Progenitor cell of endocrine pancreas (in vitro differentiated cells): ENCODE data around the gene BMERB1. TPM values are rescaled to one million over a fixed set of nuclear protein-coding genes. Genes with fewer than 3 reads are reported as not detected.
"Not testable (repeated sequence)": the region's sequence is repeated elsewhere in the genome, so short reads cannot be mapped to it uniquely, and the experiment has no call there.

Experiments
- DNase-seq: peaks from one replicate; pipeline ENCODE4 v3.0.0; 2021; ENCODE audit warnings: low spot score; ENCODE audit not compliant: unreplicated experiment
- H3K27ac Mint-ChIP-seq: 2 replicates; pipeline ENCODE4 v1.8.0; 2021; ENCODE audit warnings: mild to moderate bottlenecking, moderate library complexity, mixed read lengths
- H3K27me3 Mint-ChIP-seq: 2 replicates; pipeline ENCODE4 v1.8.0; 2021; ENCODE audit warnings: mixed read lengths
- H3K36me3 Mint-ChIP-seq: 2 replicates; pipeline ENCODE4 v1.8.0; 2022; ENCODE audit warnings: mixed read lengths; ENCODE audit not compliant: insufficient read depth
- H3K4me1 Mint-ChIP-seq: 2 replicates; pipeline ENCODE4 v1.8.0; 2021; ENCODE audit warnings: low read depth, mixed read lengths
- H3K4me3 Mint-ChIP-seq: 2 replicates; pipeline ENCODE4 v1.8.0; 2021; ENCODE audit warnings: low read depth, mild to moderate bottlenecking, moderate library complexity, mixed read lengths
- H3K9me3 Mint-ChIP-seq: 2 replicates; pipeline ENCODE4 v1.8.0; 2021; ENCODE audit warnings: low read depth, mixed read lengths
- total RNA-seq: library from RNA; stranded (reverse); gene quantifications from 2 replicates; pipeline ENCODE4 v1.2.1, GENCODE V29; 2021
- TF ChIP-seq, protein P1 (sequence below): fragments of 200-600 bp; sonication (generic); IDR thresholded peaks from one replicate; pipeline ENCODE4 v1.5.0; 2021; ENCODE audit warnings: antibody characterized with exemption, mild to moderate bottlenecking; ENCODE audit not compliant: unreplicated experiment

Gene BMERB1
- total RNA-seq, 1 donor from 2014 or later: 13.5 TPM

DNA sequence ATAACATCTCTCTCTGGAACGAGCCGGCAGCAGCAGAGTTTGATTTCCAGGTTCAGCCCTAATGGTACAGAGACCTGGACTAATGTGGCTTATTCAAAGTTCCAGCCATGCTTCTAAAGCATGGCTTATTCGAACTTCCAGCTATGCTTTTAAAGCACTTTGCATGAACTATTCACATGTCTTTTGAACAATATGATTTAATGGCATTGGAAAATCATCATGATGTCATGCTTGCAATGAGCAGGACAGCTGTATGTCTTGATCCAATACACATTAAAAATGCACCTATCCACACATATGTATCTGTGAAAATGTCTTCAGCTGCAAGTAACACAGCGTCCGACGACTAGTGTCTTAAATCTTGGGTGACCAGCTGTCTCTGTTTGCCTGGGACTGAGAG lies 122.9 kb downstream of the BMERB1 start:
- Mint-ChIP-seq H3K36me3 (no peaks in the 10 kb centered on the region), H3K27ac (no peak overlapping the region), H3K4me3 (no peak overlapping the region), H3K9me3 (no peaks in the 10 kb centered on the region), H3K4me1 (no peaks in the 10 kb centered on the region), H3K27me3 (no peaks in the 10 kb centered on the region)
- DNase-seq: no peak
- TF ChIP-seq, protein P1, sequence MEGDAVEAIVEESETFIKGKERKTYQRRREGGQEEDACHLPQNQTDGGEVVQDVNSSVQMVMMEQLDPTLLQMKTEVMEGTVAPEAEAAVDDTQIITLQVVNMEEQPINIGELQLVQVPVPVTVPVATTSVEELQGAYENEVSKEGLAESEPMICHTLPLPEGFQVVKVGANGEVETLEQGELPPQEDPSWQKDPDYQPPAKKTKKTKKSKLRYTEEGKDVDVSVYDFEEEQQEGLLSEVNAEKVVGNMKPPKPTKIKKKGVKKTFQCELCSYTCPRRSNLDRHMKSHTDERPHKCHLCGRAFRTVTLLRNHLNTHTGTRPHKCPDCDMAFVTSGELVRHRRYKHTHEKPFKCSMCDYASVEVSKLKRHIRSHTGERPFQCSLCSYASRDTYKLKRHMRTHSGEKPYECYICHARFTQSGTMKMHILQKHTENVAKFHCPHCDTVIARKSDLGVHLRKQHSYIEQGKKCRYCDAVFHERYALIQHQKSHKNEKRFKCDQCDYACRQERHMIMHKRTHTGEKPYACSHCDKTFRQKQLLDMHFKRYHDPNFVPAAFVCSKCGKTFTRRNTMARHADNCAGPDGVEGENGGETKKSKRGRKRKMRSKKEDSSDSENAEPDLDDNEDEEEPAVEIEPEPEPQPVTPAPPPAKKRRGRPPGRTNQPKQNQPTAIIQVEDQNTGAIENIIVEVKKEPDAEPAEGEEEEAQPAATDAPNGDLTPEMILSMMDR: no peak

DNA sequence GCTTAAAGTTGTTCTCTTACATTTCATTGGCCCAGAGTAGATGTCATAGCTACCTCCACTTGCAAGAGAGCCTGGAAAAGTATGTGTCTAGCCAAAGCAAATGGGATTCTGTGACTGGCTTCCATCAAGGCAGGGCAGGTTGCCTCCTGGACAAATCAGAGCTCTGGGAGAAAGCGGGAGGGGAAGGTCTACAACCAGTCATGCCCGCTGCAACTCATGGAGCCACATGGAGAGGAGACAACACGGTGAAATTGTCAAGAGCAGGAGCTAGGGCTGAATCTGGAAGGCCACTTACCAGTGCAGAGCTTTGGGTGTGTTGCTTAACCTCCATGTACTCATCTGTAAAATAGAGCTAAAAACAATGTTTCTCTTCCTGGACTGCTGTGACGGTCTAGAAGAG lies 124.8 kb downstream of the BMERB1 start:
- Mint-ChIP-seq H3K27me3 (no peaks in the 10 kb centered on the region), H3K27ac (no peak overlapping the region), H3K4me1 (peaks cover 2% of the 10 kb centered on the region), H3K9me3 (no peaks in the 10 kb centered on the region), H3K4me3 (no peak overlapping the region), H3K36me3 (no peaks in the 10 kb centered on the region)
- TF ChIP-seq, protein P1: no peak
- DNase-seq: no peak

DNA sequence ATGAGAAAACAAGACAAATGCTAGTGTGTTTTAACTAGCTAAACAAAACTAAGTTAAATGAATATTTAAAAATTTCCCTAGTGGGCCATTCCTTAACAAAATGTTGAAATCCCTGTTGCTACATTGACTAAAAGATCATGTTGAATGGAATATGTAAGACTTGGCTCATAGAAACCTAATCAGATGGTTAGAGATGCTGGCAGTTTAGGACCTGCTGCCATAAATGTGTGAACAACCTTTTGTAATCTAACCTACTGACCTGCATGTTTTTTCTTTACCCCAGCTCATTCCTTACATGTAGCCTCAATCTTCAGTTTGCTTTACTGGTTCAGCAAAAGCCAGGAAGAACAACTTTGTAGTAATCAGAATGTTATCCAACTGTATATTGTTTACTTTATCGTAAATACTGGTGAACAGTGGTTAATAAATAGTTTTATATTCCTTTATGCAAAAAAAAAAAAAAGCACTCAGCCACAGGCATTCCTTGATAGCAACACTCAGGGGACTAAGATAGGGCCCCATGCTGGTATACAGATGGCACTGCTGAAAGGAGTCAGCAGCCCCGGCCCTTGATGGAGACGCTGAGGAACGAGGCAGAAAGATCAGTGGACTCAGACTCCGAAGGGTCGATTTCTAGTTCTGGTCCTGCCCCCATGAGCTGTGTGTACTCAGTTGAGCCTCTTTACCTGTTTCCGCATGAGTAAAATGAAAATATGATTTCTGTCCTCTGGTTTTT lies 130.4 kb downstream of the BMERB1 start:
- Mint-ChIP-seq H3K36me3 (no peaks in the 10 kb centered on the region), H3K27me3 (no peaks in the 10 kb centered on the region), H3K4me3 (no peak overlapping the region), H3K27ac (no peak overlapping the region), H3K4me1 (peaks cover 2% of the 10 kb centered on the region), H3K9me3 (no peaks in the 10 kb centered on the region)
- TF ChIP-seq, protein P1: no peak
- DNase-seq: no peak

DNA sequence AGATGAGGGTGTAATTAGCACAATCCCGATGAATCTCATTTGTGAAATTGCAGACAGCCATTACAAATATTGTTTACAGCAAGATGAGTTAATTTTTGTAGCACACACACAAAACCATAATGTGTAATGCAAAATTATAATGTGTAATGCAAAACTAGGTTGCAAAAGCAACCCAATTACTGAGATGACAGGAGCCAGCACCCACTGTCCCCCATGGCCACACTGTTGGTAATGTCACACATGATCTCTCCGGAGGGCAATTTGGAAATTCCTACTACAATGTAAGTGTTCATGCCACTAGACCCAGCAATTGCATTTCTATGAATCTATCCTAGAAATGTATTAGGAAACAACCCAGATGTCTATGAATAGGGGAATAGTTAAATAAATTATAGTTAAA lies 131.7 kb downstream of the BMERB1 start:
- Mint-ChIP-seq H3K27me3 (no peaks in the 10 kb centered on the region), H3K4me1 (peaks cover 2% of the 10 kb centered on the region), H3K36me3 (no peaks in the 10 kb centered on the region), H3K27ac (no peak overlapping the region), H3K9me3 (no peaks in the 10 kb centered on the region), H3K4me3 (no peak overlapping the region)
- TF ChIP-seq, protein P1: no peak
- DNase-seq: no peak

DNA sequence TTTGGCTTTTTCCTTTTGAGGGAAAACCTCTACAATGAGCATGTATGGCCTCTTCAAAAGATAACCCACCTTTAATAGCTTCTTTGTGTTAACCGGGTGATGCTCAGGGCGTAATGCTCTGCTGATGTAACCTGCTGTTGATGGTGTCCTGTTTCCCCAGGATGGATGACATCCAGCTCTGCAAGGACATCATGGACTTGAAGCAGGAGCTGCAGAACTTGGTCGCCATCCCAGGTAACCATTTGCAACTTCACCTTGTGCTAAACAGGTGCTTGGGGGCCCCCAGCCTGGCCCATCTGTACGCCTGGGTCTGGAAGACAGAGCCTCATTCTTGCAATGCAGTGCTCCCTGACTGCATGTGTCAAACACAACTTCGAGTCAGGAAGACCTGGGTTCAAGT lies 133.4 kb downstream of the BMERB1 start:
- Mint-ChIP-seq H3K27ac (no peak overlapping the region), H3K9me3 (no peaks in the 10 kb centered on the region), H3K4me1 (peaks cover 9% of the 10 kb centered on the region), H3K4me3 (no peak overlapping the region), H3K27me3 (no peaks in the 10 kb centered on the region), H3K36me3 (no peaks in the 10 kb centered on the region)
- TF ChIP-seq, protein P1: no peak
- DNase-seq: no peak

DNA sequence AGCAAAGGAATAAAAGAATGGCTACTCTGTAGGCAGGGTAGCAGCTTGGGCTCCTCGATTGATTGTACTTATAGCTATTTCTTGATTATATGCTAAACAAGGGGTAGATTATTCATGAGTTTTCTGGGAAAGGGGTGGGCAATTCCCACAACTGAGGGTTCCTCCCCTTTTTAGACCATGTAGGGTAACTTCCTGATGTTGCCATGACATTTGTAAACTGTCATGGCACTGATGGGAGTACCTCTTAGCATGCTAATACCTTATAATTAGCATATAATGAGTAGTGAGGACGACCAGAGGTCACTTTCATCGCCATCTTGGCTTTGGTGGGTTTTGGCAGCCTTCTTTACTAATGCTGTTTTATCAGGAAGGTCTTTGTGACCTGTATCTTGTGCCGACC lies 136.3 kb downstream of the BMERB1 start:
- not testable (repeated sequence) for H3K9me3 Mint-ChIP-seq, H3K27me3 Mint-ChIP-seq, DNase-seq, H3K4me3 Mint-ChIP-seq, H3K36me3 Mint-ChIP-seq, H3K27ac Mint-ChIP-seq
- peaks cover 11% of the 10 kb centered on the region for H3K4me1 Mint-ChIP-seq
